Endodermal cell (in vitro differentiated cells): Measurements from ENCODE around the gene GAREM2. TPM values are rescaled to one million over a fixed set of nuclear protein-coding genes. Genes with fewer than 3 reads are reported as not detected.

Source experiments
- DNase-seq: peaks from one replicate; pipeline ENCODE4 v3.0.0-alpha.2; 2017
- H3K27ac ChIP-seq: 2 replicates; pipeline ENCODE4 v1.5.1; 2013; ENCODE audit warnings: mild to moderate bottlenecking, low read depth, low read length, moderate library complexity
- H3K27me3 ChIP-seq: 2 replicates; pipeline ENCODE4 v1.6.1; 2013; ENCODE audit warnings: mild to moderate bottlenecking, low read length, moderate library complexity; ENCODE audit not compliant: insufficient read depth, control insufficient read depth, poor library complexity, severe bottlenecking
- H3K36me3 ChIP-seq: 2 replicates; pipeline ENCODE4 v1.7.0; 2013; ENCODE audit warnings: mild to moderate bottlenecking, low read length, moderate library complexity; ENCODE audit not compliant: control insufficient read depth, insufficient read depth
- H3K4me1 ChIP-seq: one replicate; pipeline ENCODE4 v1.7.0; 2013; ENCODE audit warnings: low read length; ENCODE audit not compliant: control insufficient read depth, insufficient read depth
- H3K4me3 ChIP-seq: 2 replicates; pipeline ENCODE4 v1.5.1; 2013; ENCODE audit warnings: mild to moderate bottlenecking, low read length, moderate library complexity
- H3K9ac ChIP-seq: 2 replicates; pipeline ENCODE4 v1.6.1; 2013; ENCODE audit warnings: mild to moderate bottlenecking, low read length, moderate library complexity; ENCODE audit not compliant: poor library complexity, severe bottlenecking; ENCODE audit errors: extremely low read depth
- H3K9me3 ChIP-seq: 2 replicates; pipeline ENCODE4 v1.6.1; 2013; ENCODE audit warnings: mild to moderate bottlenecking, low read length, moderate library complexity; ENCODE audit not compliant: control insufficient read depth
- H3K27ac Mint-ChIP-seq: 2 replicates; pipeline ENCODE4 v1.8.0; 2020; ENCODE audit warnings: mixed read lengths
- H3K27me3 Mint-ChIP-seq: 2 replicates; pipeline ENCODE4 v1.8.0; 2021; ENCODE audit warnings: mild to moderate bottlenecking, mixed read lengths; ENCODE audit not compliant: insufficient read depth
- H3K36me3 Mint-ChIP-seq: 2 replicates; pipeline ENCODE4 v1.8.0; 2020; ENCODE audit warnings: low read depth, mixed read lengths
- H3K4me1 Mint-ChIP-seq: 2 replicates; pipeline ENCODE4 v1.8.0; 2020; ENCODE audit warnings: mixed read lengths
- H3K4me3 Mint-ChIP-seq: 2 replicates; pipeline ENCODE4 v1.8.0; 2020; ENCODE audit warnings: mild to moderate bottlenecking, moderate library complexity, mixed read lengths
- H3K9me3 Mint-ChIP-seq: 2 replicates; pipeline ENCODE4 v1.8.0; 2020; ENCODE audit warnings: mild to moderate bottlenecking, mixed read lengths
- CTCF ChIP-seq: fragments of 200-600 bp; sonication (generic); conservative IDR thresholded peaks from 2 replicates; pipeline ENCODE4 v1.5.0; 2021; ENCODE audit warnings: antibody characterized with exemption, mild to moderate bottlenecking
- WGBS, 2 experiments: methylation state at CpG; one replicate each; pipeline versions ENCODE4 v1.1.5 to v1.1.7; 2013; ENCODE audit warnings: missing lambda C conversion rate in 2 of 2, mixed read lengths in 1 of 2; ENCODE audit not compliant: insufficient coverage in 1 of 2, insufficient read length in 1 of 2; 5-methylcytosine and 5-hydroxymethylcytosine counted together
- total RNA-seq, 2 donors: library from RNA; stranded (reverse); fragmentation: NEBNext Ultra II Directional in 1 of 2; extraction: Animal tissue kit (Norgen Biotek cat#: 25700) in 1 of 2; gene quantifications; 2 replicates in 1 of 2; 3 replicates in 1 of 2; pipeline ENCODE4 v1.2.1, GENCODE V29; 2021

Gene GAREM2
- total RNA-seq, 2 donors from 2014 or later = 6.0 to 8.1 TPM

DNA sequence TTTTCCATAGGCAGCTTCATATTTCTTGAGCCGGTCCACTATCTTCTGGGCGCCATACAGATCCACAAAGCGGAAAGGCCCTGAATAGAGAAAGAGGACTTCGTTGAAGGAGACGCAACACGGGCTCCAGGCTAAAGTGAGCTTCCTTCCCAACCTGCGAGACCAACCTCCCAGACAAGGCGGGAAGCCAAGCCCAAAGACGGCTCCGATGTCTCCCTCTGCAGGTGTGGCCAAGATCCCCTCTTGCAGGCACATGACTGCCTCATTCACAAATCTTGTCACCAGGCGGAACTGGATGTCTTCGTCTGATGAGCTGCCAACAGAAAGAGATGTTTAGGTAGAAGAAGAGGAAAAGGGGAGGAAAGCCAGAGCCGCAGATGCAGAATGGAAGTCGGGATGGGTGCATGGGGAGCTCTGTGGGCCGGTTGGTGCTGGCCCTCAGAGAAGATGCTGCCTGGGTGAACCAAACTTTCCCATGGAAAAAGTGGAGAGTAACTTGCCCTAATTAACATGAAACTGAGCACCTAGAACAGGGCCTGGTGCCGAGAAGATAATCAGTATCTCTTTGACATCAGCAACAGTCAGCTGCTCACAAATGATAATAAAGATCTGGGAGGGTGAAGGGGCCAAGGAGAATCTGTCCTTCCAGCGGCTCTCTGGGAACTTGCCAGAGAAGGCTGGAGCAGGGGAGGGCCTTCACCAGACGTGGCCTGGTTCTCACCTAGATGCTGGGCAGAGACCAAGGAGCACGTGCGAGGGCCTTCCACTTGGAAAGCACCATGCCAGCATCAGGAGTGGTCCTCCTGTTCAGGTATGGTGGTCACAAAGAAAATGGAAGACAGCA, 18.6 kb downstream of the GAREM2 start:
- Mint-ChIP-seq H3K4me3 (no peak overlapping the region), H3K36me3 (peaks cover 61% of the 10 kb centered on the region), H3K4me1 (peaks cover 2% of the 10 kb centered on the region), H3K27me3 (peaks cover 5% of the 10 kb centered on the region), H3K9me3 (no peaks in the 10 kb centered on the region), H3K27ac (no peak overlapping the region)
- no peak overlapping the region for H3K9ac ChIP-seq
- H3K4me1 ChIP-seq = no peaks in the 10 kb centered on the region
- H3K27ac ChIP-seq = no peak overlapping the region
- no peaks in the 10 kb centered on the region for H3K27me3 ChIP-seq
- peak; percentile 62 for DNase-seq
- TF ChIP-seq CTCF = peak; percentile 38
- WGBS, 2 experiments = 93 to 100% methylated on average over 14 to 20 of the region's 20 CpGs
- H3K36me3 ChIP-seq = peaks cover 72% of the 10 kb centered on the region
- H3K9me3 ChIP-seq = no peaks in the 10 kb centered on the region
- no peak overlapping the region for H3K4me3 ChIP-seq

GRCh38 chr2:26193578-26194231, 20.8 kb downstream of the GAREM2 start:
- H3K4me3 Mint-ChIP-seq = no peak overlapping the region
- WGBS, 2 experiments = 95 to 96% methylated on average over 6 to 10 of the region's 10 CpGs
- no peak for DNase-seq
- peaks cover 11% of the 10 kb centered on the region for H3K4me1 Mint-ChIP-seq
- H3K27ac Mint-ChIP-seq = no peak overlapping the region
- H3K27me3 Mint-ChIP-seq = no peaks in the 10 kb centered on the region
- peaks cover 84% of the 10 kb centered on the region for H3K36me3 ChIP-seq
- no peak overlapping the region for H3K9ac ChIP-seq
- no peak overlapping the region for H3K27ac ChIP-seq
- H3K27me3 ChIP-seq = no peaks in the 10 kb centered on the region
- H3K4me3 ChIP-seq = no peak overlapping the region
- H3K4me1 ChIP-seq = peaks cover 10% of the 10 kb centered on the region
- H3K9me3 ChIP-seq = no peaks in the 10 kb centered on the region
- no peak for TF ChIP-seq CTCF
- no peaks in the 10 kb centered on the region for H3K9me3 Mint-ChIP-seq
- H3K36me3 Mint-ChIP-seq = peaks cover 76% of the 10 kb centered on the region

- 88 to 92% methylated on average over 4 to 12 of the region's 12 CpGs for WGBS, 2 experiments
- Histone ChIP-seq H3K9ac (no peak overlapping the region), H3K4me3 (no peak overlapping the region), H3K9me3 (no peaks in the 10 kb centered on the region), H3K4me1 (peaks cover 10% of the 10 kb centered on the region), H3K36me3 (peaks cover 88% of the 10 kb centered on the region), H3K27me3 (no peaks in the 10 kb centered on the region), H3K27ac (no peak overlapping the region)
- Mint-ChIP-seq H3K9me3 (no peaks in the 10 kb centered on the region), H3K4me1 (peaks cover 11% of the 10 kb centered on the region), H3K36me3 (peaks cover 84% of the 10 kb centered on the region), H3K27me3 (peaks cover 6% of the 10 kb centered on the region), H3K4me3 (no peak overlapping the region), H3K27ac (no peak overlapping the region)
- no peak for DNase-seq
- TF ChIP-seq CTCF = no peak
Measured at GRCh38 chr2:26195040-26195984, 22.4 kb downstream of the GAREM2 start.
